Measurements from ENCODE around the gene RAC3.

- TF ChIP-seq CTCF (IDR thresholded peaks at IDR 0.05) (no peak), POLR2A (IDR thresholded peaks at IDR 0.05) (no peak)
These were observed 5.2 kb downstream of the RAC3 start for GRCh38 chr17:82036634-82037091.
